Kidney tubule cell (primary cell): ENCODE measurements around the gene BICD2.
"Not testable (repeated sequence)": the region's sequence is repeated elsewhere in the genome, so short reads cannot be mapped to it uniquely, and the experiment has no call there.

Experiments used
- DNase-seq: peaks from one replicate; pipeline ENCODE4 v3.0.0-alpha.2; 2018; ENCODE audit warnings: low spot score

BICD2 gene

DNA sequence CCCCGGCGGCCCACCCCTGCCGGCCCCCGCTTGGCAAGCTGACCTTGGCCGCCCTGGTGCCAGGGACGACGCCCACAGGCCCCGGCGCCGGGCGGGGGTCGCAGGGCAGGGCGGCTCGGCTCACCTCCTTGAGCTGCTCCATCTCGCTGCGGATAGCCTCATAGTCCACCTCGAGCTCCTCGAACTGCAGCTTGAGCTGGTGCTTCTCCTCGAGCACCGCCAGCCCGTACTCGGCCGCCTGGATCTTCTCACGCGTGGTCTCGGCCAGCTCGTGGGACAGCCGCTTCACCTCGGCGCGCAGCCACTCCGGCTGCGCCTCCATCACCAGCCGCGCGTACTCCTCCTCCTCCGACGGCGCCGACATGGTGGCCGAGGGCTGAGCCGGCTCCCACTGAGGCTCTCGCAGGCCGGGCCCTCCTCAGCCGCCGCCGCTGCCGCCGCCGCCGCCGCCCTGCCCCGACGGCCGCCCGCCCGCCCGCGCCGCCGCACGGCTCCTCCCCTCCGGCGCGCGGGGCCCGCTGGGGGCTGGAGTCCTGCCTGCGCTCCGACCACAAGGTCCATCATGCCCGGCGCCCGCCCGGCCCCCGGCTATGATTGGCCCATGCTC is at the start of gene BICD2:
Gene BICD2 (minus strand): TSS at position 453 of the 607 bp plus-strand sequence. CDS start 89 bp downstream, at position 364.
- no peak for DNase-seq

DNA sequence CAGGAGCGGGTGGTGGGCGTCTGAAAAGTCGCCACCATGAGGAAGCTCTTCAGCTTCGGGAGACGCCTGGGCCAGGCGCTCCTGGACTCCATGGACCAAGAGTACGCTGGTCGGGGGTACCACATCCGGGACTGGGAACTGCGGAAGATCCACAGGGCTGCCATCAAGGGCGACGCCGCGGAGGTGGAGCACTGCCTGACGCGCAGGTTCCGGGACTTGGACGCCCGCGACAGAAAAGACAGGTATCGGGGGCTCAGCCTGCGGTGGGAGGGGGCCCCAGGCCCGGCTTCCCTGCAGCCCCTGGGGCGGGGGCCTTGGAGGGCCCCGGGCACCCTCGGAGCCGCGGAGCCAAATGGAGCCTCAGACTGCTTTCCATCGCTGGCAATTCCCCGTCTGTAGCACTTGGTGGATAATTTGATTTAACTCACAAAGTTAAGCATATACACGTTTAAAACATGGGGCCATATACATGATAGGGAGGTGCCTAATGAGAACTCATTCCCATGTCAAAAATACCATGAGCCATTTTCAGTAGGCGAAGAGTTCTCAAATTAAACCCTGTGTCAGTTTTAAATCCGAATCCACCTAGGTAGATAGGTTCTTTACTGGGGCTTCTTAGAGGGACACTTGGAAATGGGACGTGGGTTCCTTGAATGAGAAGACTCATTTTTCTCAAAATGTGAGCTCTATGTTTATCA is 45.1 kb upstream of the BICD2 start:
- DNase-seq = not testable (repeated sequence)

DNA sequence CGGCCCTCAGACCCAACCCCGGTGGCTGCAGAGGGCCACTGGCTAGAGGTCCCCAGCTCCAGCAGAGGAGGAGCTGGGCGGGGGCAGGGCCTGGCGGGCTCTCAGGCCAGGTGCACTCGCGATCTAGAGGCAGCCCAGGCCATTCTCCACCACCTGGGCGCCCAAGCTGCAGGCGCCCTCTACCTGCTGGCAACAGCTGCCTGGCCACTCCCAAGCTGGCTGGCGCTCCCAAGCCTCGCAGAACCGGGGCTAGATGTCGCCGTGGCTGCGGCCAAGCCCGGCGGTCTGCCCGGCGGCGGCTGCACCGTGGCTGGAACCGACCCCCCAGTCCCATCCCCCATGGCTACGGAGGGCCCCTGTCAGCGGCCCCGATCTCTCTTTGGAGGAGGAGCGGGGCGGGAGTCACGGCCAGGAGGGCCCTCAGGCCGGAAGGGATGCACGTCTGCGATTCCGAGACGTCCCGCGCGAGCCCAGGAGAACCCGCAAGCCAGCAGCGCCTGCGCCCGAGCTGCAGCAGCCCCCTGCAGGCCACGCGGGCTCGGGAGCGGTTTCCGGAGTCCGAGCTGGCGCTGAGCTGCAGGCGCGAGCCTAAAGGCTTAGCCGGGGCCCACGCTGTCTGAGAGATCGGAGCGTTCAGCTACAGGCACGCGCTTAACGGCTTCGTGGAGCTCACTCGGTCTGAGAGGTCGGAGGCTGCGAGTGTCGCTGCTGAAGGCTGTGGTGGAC is 44.3 kb upstream of the BICD2 start:
- DNase-seq = peak; percentile 63

DNA sequence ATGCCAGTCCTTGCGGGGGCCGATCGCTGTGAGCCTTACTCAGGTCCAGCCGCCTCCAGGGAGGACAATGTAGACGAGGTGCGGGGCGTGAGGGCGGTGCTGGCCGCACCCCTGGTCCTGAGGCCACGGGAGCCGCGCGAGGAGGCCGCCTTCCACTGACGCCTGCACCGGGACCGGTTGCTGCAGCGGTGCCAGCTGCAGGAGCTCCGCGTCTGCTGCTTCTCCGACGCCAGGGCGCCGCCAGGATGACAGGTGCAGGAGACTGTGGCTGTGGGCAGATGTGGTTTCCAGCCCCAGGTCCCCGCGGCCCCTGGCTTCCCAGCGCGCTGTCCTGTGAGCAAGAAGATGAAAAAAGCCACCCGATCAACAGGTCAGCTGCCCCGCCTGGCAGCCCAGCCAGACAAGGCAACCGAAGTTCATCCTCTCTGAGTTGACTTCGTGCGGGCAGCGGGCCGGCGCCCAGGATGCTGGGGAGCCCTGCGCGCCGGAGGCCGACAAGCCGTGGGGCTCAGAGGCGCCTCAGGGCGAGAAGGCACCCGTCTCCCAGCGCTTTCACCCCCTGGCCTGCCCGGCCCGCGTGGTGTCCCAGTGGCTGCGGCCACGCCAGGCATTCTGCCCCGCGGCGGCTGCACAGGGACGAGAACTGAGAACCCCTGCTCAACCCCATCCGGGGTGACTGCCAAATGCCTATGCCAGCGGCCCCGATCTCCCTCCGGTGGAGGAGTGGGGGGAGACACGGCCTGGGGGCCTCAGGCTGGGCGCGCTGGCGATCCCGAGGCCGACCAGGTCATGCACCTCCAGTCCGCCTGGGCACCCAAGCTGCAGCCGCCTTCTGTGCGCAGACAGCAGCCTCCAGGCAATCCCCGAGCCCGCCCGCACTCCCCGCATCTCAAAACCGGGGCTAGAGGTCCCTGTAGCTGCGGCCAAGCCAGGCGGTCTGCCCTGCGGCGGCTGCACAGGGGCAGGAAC is 43.4 kb upstream of the BICD2 start:
- no peak for DNase-seq

DNA sequence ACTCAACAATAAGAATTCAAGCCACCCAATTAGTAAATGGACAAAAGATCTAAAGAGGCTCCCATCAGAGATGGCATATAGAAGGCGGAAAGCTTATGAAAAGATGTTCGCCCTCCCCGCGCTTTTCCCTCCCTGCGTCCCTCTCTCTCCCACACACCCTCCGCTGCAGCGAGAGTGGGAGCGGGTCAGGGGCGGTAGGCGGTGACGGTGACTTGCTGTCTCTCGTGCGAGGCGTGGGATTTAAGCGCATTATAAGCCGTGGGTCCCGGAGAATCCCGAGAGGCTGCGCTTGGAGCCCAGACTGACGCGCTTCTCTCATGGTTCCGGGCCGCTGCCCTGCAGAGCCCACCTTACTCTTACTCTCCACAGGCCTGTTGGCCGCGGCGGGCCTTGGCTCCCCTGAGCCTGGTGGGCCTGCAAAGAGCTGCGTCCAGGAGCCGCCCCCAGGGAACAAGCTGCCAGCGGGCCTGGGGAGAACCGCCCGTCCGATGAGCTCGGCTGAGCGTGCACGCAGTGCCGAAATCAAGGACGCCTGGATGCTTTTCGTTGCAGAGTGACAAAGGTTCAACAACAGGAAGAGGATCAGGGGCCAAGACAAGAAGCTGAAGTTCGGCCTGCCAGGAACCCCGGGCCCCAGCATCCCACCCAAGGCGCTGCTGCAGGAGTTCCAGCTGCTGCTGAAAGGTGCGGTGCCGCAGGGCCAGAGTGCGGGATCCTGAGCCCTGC is 42.6 kb upstream of the BICD2 start:
- no peak for DNase-seq

DNA sequence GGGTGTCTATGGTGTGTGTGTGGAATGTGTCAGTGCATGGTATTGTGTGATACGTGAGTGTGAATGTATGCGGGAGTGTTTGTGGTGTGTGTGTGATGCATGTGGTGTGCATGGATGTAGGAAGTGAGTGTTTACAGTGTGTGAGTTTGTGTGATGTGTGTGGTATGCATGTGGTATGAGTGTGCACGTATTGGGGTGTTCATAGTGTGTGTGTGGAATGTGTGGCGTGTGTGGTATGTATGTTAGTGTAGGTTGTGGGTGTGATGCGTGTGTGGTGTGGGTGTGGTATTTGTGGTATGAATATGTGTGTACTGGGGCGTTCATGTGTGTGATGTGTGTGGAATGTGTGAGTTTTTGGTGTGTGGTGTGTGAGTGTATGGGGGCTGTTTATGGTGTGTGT is 40.1 kb upstream of the BICD2 start:
- DNase-seq = no peak

DNA sequence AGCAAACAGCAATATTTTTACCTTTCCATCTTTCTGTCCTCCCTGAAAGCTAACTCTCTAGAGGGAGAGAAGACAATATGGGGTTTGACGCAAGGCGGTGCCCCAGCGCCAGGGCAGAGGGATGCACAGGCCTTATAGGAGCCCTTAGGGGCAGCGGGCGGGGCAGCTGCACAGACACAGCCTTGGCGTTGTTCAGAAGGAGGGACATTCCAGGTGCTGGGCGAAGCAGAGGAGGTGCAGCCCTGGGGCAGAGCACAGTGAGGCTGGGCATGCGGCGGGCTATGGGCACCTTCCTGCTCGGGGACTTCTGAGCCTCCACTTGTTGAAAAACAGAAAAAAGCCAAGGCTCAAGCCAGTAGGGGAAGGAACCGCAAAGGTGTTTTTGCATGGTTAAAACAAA is 33.7 kb upstream of the BICD2 start:
- no peak for DNase-seq

DNA sequence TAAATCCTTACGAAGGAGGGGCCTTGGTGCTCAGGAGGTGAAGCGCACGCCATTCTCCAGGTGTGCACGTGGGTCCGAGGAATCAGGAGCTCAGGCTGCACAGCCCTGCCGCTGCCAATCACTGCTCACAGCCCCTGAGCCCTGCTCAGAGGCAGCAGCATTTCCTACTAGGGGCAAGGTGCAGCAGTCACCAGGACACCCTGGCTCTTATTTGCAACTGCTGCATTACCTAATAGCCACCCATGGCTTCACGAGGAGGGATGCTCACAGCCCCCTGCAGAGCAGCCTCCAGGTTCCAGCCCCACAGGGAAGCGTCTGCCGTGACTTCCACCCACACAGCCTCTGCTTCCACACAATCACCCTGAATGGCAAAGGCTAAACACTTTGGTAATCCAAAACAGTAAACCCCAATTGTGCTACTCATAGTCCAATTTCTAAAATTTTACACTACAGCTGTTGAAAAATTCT is 31.7 kb upstream of the BICD2 start:
- DNase-seq = not testable (repeated sequence)

DNA sequence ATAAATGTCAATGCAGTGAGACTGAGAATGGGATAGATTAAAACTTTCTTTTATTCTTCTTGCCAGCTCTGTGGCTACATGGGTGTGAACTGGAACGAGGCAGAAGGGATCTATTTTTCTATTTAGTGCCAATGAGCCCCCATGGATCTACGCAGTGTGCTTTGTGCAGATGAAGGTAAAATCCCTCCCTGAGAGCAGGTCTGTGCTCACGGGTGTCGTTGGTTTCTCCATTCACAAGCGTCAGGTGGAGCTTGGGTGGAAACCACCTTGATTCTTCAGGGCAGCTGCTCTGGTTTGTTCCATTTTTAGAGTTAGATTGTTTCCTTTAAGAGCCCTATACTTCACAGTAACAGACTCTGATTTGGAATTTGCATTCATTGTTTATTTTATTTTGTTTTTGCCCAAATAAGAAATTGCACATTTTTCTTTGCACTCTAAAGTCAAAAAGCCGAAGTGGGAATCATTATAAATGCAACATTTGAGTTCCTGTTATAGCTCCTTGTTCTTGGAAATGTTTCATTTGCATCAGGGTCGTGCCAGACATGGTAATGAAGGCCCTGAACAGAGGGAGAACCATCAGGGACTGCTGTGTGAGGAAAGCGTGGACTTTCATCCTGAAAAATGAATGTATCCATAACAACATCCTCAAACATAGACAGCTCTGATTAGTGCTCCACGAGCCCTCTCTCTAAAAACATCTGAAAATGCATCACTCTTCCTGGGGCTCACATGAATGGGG is 31.1 kb upstream of the BICD2 start:
- no peak for DNase-seq

DNA sequence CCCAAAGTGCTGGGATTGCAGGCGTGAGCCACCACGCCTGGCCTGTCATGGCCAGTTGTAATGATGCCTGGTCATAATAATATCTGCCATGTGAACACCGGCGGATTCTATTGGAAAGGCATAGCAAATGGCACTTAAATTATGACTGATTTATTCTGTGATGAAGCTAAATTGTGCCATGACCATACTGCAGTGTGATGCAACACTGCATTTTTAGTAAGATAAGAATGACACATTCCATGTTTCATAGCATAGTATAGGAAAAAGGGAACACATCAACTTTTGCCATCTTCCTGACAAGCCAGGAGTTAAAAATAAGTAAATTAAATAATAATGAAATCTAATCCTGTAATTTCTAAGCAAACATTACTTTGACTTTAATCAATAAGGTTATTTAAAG is 30.4 kb upstream of the BICD2 start:
- no peak for DNase-seq

DNA sequence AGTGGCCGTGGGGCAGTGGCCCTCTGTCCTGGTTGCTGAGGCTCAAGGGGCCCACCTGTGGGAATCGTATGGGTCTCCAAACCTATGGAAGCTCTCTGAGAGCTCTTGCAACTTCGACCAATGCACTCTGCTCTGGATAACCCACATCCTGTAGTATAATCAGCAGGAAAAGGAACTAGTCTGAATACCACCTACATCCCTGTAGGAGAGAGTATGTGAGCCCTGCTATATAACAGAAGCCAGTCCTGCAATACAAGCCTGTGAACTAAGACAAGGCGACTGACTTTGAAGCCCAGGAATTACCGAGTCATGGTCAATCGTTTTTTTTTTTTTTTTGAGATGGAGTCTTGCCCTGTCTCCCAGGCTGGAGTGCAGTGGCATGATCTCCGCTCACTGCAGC is 29.8 kb upstream of the BICD2 start:
- no peak for DNase-seq

DNA sequence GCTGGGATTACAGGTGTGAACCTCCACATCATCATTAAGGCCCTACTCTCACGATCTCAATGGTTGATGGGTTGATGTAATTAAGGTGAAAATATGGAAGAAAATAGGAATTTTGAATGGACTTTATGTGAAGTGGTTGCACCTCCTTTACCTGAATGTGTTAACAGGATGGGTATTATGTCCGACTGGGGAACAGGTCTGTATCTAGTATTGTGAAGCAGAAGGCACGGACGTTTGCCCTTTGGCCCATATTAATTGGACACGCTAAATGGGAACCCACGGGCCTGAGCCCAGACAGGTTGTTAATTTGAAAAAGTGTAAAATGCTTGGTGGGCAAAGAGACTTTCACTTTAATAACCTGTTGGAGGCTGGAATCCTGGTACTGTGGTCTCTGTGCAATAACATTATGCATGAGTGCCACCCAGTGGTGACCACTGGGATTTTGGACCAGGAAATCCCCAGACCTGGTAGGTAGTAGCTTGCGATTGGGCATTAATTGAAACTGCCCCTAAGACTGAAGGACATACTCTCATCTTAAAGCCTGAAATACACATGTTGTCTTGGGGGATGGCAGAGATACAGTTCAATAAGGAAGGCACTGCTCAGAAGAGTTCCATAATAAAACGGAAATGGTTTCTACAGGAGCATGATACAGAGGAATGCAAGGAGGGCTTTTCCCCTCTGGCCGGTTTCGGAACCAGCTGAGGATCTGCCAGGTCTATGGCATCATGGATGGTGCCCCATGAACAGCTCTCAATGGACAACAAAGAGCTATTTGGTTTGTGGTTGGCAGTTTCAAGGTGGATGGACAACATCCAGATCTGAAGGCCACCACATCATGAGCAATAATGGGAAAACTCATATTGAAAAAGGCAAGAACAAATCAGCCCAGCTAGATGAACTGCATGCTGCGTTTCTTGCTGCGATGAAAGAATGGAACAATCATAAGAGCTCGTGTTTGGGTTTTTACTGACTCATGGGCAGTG is 26.2 kb upstream of the BICD2 start:
- DNase-seq = peak; percentile 75

DNA sequence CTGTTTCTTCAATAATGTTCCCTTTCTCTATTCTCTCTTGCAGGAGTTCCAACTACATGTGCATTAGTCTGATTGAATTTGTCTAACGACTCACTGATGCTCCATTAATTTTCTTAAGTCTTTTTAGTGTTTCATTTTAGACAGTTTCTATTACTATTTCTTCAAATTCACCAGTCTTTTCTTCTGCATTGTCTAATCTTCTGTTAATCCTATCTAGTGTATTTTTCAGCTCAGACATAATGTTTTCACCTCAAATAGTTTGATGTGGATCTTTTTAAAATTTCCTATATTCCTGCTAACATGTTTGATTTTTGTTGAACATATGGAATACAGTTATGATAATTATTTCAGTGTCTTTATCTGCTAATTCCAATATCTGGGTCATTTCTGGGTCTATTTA is 21.7 kb upstream of the BICD2 start:
- DNase-seq = no peak

DNA sequence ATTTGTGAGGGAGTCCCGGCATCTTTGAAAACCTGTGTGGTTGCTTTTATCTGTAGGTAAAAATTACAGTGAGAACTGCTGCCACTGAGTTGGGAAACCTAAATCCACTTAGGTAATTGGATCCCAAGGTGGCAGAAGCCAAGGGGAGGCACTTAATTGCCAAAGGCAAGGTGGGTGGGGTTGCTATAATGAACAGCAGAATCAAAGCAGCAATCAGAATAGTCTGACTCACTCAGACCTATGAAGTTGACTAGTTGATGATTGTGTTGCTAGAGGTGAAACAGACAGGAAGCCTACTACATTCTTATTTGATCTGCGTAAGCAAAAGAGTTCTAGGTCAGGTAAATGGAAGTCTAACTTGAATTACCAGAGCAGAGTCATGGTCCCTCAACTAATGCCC is 17.3 kb upstream of the BICD2 start:
- DNase-seq = no peak

DNA sequence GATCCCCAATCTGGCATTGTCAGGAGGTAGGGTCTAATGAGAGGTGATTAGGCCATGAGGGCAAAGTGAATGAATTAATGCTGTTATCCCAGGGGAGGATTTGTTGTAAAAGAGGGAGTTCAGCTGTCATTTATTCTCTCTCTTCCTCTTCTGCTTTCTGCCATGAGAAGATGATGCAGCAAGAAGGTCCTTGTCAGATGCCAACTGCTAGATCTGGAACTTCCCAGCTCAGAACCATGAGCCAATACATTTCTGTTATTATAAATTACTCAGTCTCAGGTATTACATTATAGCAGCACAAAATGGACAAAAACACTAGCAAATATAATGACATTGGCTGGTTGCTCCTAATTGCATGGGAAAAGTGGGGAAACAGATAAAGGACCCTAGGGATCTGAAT is 15.6 kb upstream of the BICD2 start:
- no peak for DNase-seq

DNA sequence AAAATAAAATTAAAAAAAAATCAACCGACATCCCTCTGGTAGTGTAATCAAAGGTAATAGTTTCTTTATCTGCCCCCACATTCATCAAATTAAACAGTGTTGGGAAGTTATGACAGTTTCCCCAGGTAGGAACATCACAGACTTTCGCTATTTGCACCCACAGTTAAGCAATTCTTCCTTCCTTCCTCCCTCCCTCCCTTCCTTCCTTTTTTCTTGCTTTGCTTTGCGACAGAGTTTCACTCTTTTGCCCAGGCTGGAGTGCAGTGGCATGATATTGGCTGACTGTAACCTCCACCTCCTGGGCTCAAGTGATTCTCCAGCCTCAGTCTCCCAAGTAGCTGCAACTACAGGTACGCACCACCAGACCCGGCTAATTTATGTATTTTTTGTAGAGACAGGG is 10.8 kb upstream of the BICD2 start:
- no peak for DNase-seq

DNA sequence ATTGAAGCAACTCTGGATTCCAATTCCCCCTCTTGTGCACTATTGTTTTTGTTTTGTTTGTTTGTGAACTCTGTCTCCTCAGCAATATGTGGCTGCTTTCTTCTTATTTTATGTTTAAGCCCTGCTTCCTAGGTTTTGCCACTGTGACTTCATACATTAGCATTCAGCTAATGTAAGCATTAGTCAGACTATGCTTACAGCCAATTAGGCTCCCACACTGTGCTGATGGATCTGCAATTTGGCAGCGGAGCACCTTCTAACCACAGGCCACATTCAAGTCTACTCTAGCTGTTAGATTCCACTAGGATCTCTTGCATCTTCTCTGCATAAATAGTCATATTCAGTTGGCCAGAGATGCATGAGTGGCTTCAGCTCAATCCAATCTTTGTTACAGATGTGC is 9.6 kb upstream of the BICD2 start:
- peak; percentile 74 for DNase-seq

DNA sequence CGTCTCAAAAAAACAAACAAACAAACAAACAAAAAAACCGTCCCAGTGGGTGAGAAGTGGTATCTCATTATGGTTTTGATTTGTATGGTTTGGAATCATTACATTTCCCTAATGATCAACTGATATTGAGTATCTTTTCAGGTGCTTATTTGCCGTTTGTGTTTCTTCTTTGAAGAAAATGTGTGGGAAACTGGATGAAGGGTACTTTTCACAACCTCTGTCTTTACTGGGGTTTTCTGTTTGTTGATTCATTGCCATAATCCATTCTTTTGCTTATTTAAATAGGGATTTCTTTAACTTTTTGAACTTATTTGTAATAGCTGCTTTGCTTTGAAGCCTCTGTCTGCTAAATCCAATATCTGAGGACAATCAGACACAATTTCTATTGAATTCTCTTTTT is 9.2 kb upstream of the BICD2 start:
- no peak for DNase-seq

DNA sequence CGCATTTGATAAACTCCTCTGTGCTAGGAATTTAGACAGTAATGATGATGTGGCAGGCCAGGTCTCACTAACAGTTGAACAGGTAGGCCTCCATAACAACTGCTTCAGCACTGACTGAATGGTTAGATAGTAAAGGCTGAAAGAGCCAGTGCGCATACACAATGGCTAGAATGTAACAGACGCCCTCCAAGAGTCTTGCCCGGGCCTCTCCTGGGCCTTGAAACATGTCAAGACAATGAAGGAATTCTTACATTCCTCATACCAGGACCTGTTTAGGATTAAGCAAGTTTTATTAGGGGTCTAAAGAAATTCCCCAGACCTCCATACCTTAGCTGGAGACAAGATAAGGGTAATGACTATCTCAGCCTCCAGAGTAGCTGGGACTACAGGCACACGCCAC is 6.7 kb upstream of the BICD2 start:
- no peak for DNase-seq
